DOHH2 (cell line): Measurements from ENCODE around the gene NFKBIZ.

Source experiments
- H3F3A ChIP-seq: fragments of 200-600 bp; sonication (generic), shearing (Covaris generic); 2 replicates; pipeline ENCODE4 v1.6.0; 2016; ENCODE audit warnings: antibody characterized with exemption, mild to moderate bottlenecking; ENCODE audit not compliant: control insufficient read depth, insufficient read depth
- H3K27ac ChIP-seq: fragments of 200-600 bp; sonication (generic); 2 replicates; pipeline ENCODE4 v1.5.1; 2014; ENCODE audit warnings: low read depth, mild to moderate bottlenecking, low read length, moderate library complexity
- H3K27me3 ChIP-seq: fragments of 200-600 bp; sonication (generic); 2 replicates; pipeline ENCODE4 v1.6.1; 2014; ENCODE audit warnings: mild to moderate bottlenecking, low read length, mixed read lengths; ENCODE audit not compliant: control insufficient read depth
- H3K36me3 ChIP-seq: fragments of 200-600 bp; sonication (generic); 2 replicates; pipeline ENCODE4 v1.6.1; 2014; ENCODE audit warnings: mild to moderate bottlenecking, low read length, moderate library complexity, mixed read lengths; ENCODE audit not compliant: control insufficient read depth
- H3K4me1 ChIP-seq: fragments of 200-600 bp; sonication (generic); 2 replicates; pipeline ENCODE4 v1.6.1; 2014; ENCODE audit warnings: mild to moderate bottlenecking, low read length, mixed read lengths; ENCODE audit not compliant: control insufficient read depth
- H3K4me2 ChIP-seq: fragments of 200-600 bp; sonication (generic); 2 replicates; pipeline ENCODE4 v1.6.0; 2014; ENCODE audit warnings: mild to moderate bottlenecking, low read length, moderate library complexity
- H3K4me3 ChIP-seq: fragments of 200-600 bp; sonication (generic); 2 replicates; pipeline ENCODE4 v1.5.1; 2014; ENCODE audit warnings: mild to moderate bottlenecking, low read length, mixed read lengths
- H3K79me2 ChIP-seq: fragments of 200-600 bp; sonication (generic); 2 replicates; pipeline ENCODE4 v1.6.1; 2014; ENCODE audit warnings: mild to moderate bottlenecking, low read length, mixed read lengths; ENCODE audit not compliant: control insufficient read depth
- H3K9me2 ChIP-seq: fragments of 200-600 bp; sonication (generic); replicated peaks from 2 replicates; pipeline ENCODE4 v1.6.1; 2014; ENCODE audit warnings: mild to moderate bottlenecking, low read length, mixed read lengths; ENCODE audit not compliant: control insufficient read depth
- H3K9me3 ChIP-seq: fragments of 200-600 bp; sonication (generic); 2 replicates; pipeline ENCODE4 v1.6.1; 2014; ENCODE audit warnings: antibody characterized with exemption, low read length, mixed read lengths; ENCODE audit not compliant: control insufficient read depth, insufficient read depth
- H4K20me1 ChIP-seq: fragments of 200-600 bp; sonication (generic); 2 replicates; pipeline ENCODE4 v1.6.0; 2014; ENCODE audit warnings: low read depth, mild to moderate bottlenecking, antibody characterized with exemption, low read length, moderate library complexity; ENCODE audit not compliant: control insufficient read depth, insufficient read depth
- CTCF ChIP-seq: fragments of 200-600 bp; sonication (generic); IDR thresholded peaks from one replicate; pipeline ENCODE4 v1.5.1; 2014; ENCODE audit warnings: antibody characterized with exemption, mild to moderate bottlenecking, low read depth, low read length; ENCODE audit not compliant: poor library complexity, severe bottlenecking
- EZH2phosphoT487 ChIP-seq: fragments of 200-600 bp; sonication (generic); IDR thresholded peaks from 2 replicates; pipeline ENCODE4 v1.6.1; 2017; ENCODE audit warnings: borderline replicate concordance, mild to moderate bottlenecking, antibody characterized with exemption, low read length, moderate library complexity, mixed read lengths

Gene NFKBIZ

GRCh38 chr3:101819649-101820206 lies 29.6 kb upstream of the NFKBIZ start:
- peak overlapping the region; percentile 18; the same call in 1 of the 2 replicates for H3K27ac ChIP-seq
- TF ChIP-seq EZH2phosphoT487 (no peak), CTCF (no peak)
- H3K9me3 ChIP-seq: no peaks in the 10 kb centered on the region
- peak overlapping the region; percentile 26; the same call in 1 of the 2 replicates for H3K4me2 ChIP-seq
- H3K27me3 ChIP-seq: no peaks in the 10 kb centered on the region
- H3K79me2 ChIP-seq: no peaks in the 10 kb centered on the region; the same call in 1 of the 2 replicates
- no peaks in the 10 kb centered on the region for H3K9me2 ChIP-seq
- H3K4me1 ChIP-seq: peaks cover 47% of the 10 kb centered on the region
- H3K36me3 ChIP-seq: peaks cover 41% of the 10 kb centered on the region
- H4K20me1 ChIP-seq: no peaks in the 10 kb centered on the region
- no peak overlapping the region for H3K4me3 ChIP-seq
- peaks cover 13% of the 10 kb centered on the region for H3F3A ChIP-seq

GRCh38 chr3:101821503-101821902 lies 27.8 kb upstream of the NFKBIZ start:
- no peaks in the 10 kb centered on the region for H4K20me1 ChIP-seq
- no peak overlapping the region for H3K4me3 ChIP-seq
- no peaks in the 10 kb centered on the region for H3K79me2 ChIP-seq
- peaks cover 23% of the 10 kb centered on the region for H3F3A ChIP-seq
- no peak overlapping the region for H3K27ac ChIP-seq
- TF ChIP-seq CTCF: no peak
- TF ChIP-seq EZH2phosphoT487: no peak
- H3K27me3 ChIP-seq: no peaks in the 10 kb centered on the region
- peaks cover 41% of the 10 kb centered on the region for H3K36me3 ChIP-seq
- H3K4me2 ChIP-seq: no peak overlapping the region
- H3K9me3 ChIP-seq: no peaks in the 10 kb centered on the region
- peaks cover 47% of the 10 kb centered on the region for H3K4me1 ChIP-seq
- H3K9me2 ChIP-seq: no peaks in the 10 kb centered on the region

- peaks cover 28% of the 10 kb centered on the region for H3K36me3 ChIP-seq
- H3K79me2 ChIP-seq: peaks cover 8% of the 10 kb centered on the region
- TF ChIP-seq CTCF (no peak), EZH2phosphoT487 (no peak)
Measured at GRCh38 chr3:101823525-101823924, 25.8 kb upstream of the NFKBIZ start.

More at GRCh38 chr3:101823525-101823924, 25.8 kb upstream of the NFKBIZ start:
- Histone ChIP-seq H3K9me2 (no peaks in the 10 kb centered on the region), H3K4me3 (no peak overlapping the region), H3K4me1 (peaks cover 35% of the 10 kb centered on the region), H3K9me3 (no peaks in the 10 kb centered on the region), H3K27me3 (no peaks in the 10 kb centered on the region), H3K4me2 (no peak overlapping the region), H3K27ac (no peak overlapping the region), H3F3A (peaks cover 18% of the 10 kb centered on the region), H4K20me1 (no peaks in the 10 kb centered on the region)
